ENCODE data around the gene PMEL. TPM values are rescaled to one million over a fixed set of nuclear protein-coding genes. Genes with fewer than 3 reads are reported as not detected.

Gene PMEL
- total and polyA plus RNA-seq, 2 of the 8 experiments (the other 6 are each of a cell fraction or from before 2014, with no cell fraction given) = 120 to 382 TPM

DNA sequence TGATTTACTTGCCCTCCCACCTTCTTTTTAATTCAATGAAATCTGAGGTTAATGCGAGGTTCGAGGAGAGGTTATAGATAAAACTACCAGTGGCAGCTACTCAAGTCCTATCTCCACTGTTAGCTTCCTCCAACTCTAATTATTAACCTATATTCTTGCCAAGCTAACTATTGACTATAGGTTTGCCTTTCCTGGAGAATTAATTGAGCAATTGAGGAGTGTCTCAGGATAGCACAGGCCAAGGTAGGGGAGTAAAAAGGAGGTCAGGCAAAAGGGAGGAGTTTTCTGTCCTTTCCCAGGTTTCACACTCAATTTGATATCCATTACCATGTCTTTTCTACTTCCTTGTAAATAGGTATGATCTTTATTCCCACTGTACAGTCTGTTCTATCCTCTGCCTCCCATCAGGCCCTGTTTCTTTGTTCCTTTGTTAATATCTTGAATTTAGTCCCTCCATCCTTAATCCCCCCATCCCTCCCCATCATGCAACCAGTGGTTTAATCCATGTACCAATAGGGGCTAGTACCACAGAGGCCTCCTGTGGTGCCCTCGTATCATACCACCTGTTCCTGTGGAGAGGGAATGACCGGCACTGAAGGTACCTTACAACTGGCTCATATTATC lies 27.5 kb upstream of the PMEL start (continued):
- no peak for TF ChIP-seq EP300 (IDR thresholded peaks at IDR 0.05; ENCODE audit: borderline replicate concordance in 1 of 2, low read depth in 2 of 2, low read length in 2 of 2)
- no peak for TF ChIP-seq HDAC2 (IDR thresholded peaks at IDR 0.05; ENCODE audit: borderline replicate concordance in 1 of 2, low read depth in 2 of 2, low read length in 2 of 2)
- TF ChIP-seq RXRA (IDR thresholded peaks at IDR 0.05; ENCODE audit: insufficient read depth, low read depth, low read length) = no peak

Measured in H1 (cell line).